Mucosa of descending colon (tissue), 3 donors: ENCODE measurements around the gene KDM1B. TPM values are rescaled to one million over a fixed set of nuclear protein-coding genes. Genes with fewer than 3 reads are reported as not detected.
"Not testable (repeated sequence)": the region's sequence is repeated elsewhere in the genome, so short reads cannot be mapped to it uniquely, and the experiment has no call there.

ENCODE experiments used
- ATAC-seq: fragments of 200-7000 bp; cut with Tn5 transposase; one replicate; pipeline ENCODE4 v1.9.1; 2020; ENCODE audit warnings: mild to moderate bottlenecking, moderate library complexity
- DNase-seq, 3 donors: peaks; one replicate each; pipeline ENCODE4 v3.0.0-alpha.2; 2020
- H3K36me3 ChIP-seq: fragments of 200-600 bp; one replicate; pipeline ENCODE4 v1.8.0; 2021; ENCODE audit warnings: low read depth, mild to moderate bottlenecking
- H3K4me1 ChIP-seq: fragments of 200-600 bp; one replicate; pipeline ENCODE4 v1.8.0; 2021; ENCODE audit warnings: low read depth, mild to moderate bottlenecking
- H3K4me3 ChIP-seq: fragments of 200-600 bp; one replicate; pipeline ENCODE4 v1.8.0; 2021; ENCODE audit warnings: mild to moderate bottlenecking
- H3K9me3 ChIP-seq: fragments of 200-600 bp; one replicate; pipeline ENCODE4 v1.8.0; 2021; ENCODE audit warnings: mild to moderate bottlenecking
- CTCF ChIP-seq: fragments of 200-600 bp; IDR thresholded peaks from one replicate; pipeline ENCODE4 v1.8.0; 2022; ENCODE audit warnings: antibody characterized with exemption, mild to moderate bottlenecking
- intact Hi-C, 2 donors: fragments of 100-400 bp; cut with DNase I in 1 of 2; cut with micrococcal nuclease in 1 of 2; formaldehyde crosslinking; loops; one replicate each; pipeline versions ENCODE4 v1.11.0 to v1.11.1; 2022; cut with DNase I, micrococcal nuclease
- total RNA-seq, 3 donors: library from RNA; stranded (reverse); fragmentation: NEBNext Ultra II Directional in 2 of 3; extraction: Animal tissue kit (Norgen Biotek cat#: 25700) in 2 of 3; gene quantifications; one replicate each; pipeline versions ENCODE4 v1.2.1 to v1.2.4, GENCODE V29; 2021 to 2023
- donor health status: DM: no; HTN: no; CAD: no; lungs with moderate emphysema.
- donor health status: DM: no; HTN: no; CAD: no.
- donor health status: DM: no; HTN: yes; CAD: no.

The KDM1B gene
- total RNA-seq, 3 donors from 2014 or later = 34.6 to 47.4 (median 37.6) TPM

GRCh38 chr6:18141805-18142590 lies 13.2 kb upstream of the KDM1B start:
- no peak for DNase-seq
- Histone ChIP-seq H3K36me3 (no peaks in the 10 kb centered on the region), H3K4me1 (peaks cover 21% of the 10 kb centered on the region), H3K4me3 (no peak overlapping the region), H3K9me3 (no peaks in the 10 kb centered on the region)
- no peak for TF ChIP-seq CTCF
- intact Hi-C loops = no loop called here
- peak; percentile 75 for ATAC-seq

- ATAC-seq (no peak), DNase-seq (no peak)
- no peak overlapping the region for H3K4me3 ChIP-seq
- H3K9me3 ChIP-seq = no peaks in the 10 kb centered on the region
- no peaks in the 10 kb centered on the region for H3K36me3 ChIP-seq
- TF ChIP-seq CTCF = no peak
- H3K4me1 ChIP-seq = peaks cover 23% of the 10 kb centered on the region
- intact Hi-C loops = no loop called here
These were observed 12.7 kb upstream of the KDM1B start for GRCh38 chr6:18142591-18142861.

GRCh38 chr6:18147160-18147559 lies 8.1 kb upstream of the KDM1B start:
- no peaks in the 10 kb centered on the region for H3K36me3 ChIP-seq
- no peak for DNase-seq
- ATAC-seq = peak; percentile 87
- H3K4me1 ChIP-seq = peaks cover 8% of the 10 kb centered on the region
- no peaks in the 10 kb centered on the region for H3K9me3 ChIP-seq
- intact Hi-C loops = no loop called here
- H3K4me3 ChIP-seq = no peak overlapping the region
- no peak for TF ChIP-seq CTCF

GRCh38 chr6:18147616-18148015 lies 7.6 kb upstream of the KDM1B start:
- Histone ChIP-seq H3K4me3 (no peak overlapping the region), H3K4me1 (peaks cover 8% of the 10 kb centered on the region), H3K36me3 (no peaks in the 10 kb centered on the region), H3K9me3 (no peaks in the 10 kb centered on the region)
- no peak for ATAC-seq
- no peak for TF ChIP-seq CTCF
- intact Hi-C loops = no loop called here
- no peak for DNase-seq

GRCh38 chr6:18148304-18149025 lies 6.8 kb upstream of the KDM1B start:
- Histone ChIP-seq H3K9me3 (no peaks in the 10 kb centered on the region), H3K4me1 (peaks cover 12% of the 10 kb centered on the region), H3K4me3 (no peak overlapping the region), H3K36me3 (no peaks in the 10 kb centered on the region)
- intact Hi-C loops = no loop called here
- ATAC-seq = peak; percentile 84
- no peak for TF ChIP-seq CTCF
- DNase-seq = peak in 1 of 3 donors; percentile 65

GRCh38 chr6:18151391-18151790 lies 3.8 kb upstream of the KDM1B start:
- H3K36me3 ChIP-seq, H3K9me3 ChIP-seq, DNase-seq, ATAC-seq, H3K4me3 ChIP-seq, intact Hi-C loops: not testable (repeated sequence)
- peaks cover 21% of the 10 kb centered on the region for H3K4me1 ChIP-seq
